D341Med (cell line): ENCODE results near the gene PPP2R1B.
"Not testable (repeated sequence)": the region's sequence is repeated elsewhere in the genome, so short reads cannot be mapped to it uniquely, and the experiment has no call there.

Experiments
- DNase-seq: peaks from one replicate; pipeline ENCODE4 v3.0.0; 2012; ENCODE audit warnings: low spot score

PPP2R1B gene

DNA sequence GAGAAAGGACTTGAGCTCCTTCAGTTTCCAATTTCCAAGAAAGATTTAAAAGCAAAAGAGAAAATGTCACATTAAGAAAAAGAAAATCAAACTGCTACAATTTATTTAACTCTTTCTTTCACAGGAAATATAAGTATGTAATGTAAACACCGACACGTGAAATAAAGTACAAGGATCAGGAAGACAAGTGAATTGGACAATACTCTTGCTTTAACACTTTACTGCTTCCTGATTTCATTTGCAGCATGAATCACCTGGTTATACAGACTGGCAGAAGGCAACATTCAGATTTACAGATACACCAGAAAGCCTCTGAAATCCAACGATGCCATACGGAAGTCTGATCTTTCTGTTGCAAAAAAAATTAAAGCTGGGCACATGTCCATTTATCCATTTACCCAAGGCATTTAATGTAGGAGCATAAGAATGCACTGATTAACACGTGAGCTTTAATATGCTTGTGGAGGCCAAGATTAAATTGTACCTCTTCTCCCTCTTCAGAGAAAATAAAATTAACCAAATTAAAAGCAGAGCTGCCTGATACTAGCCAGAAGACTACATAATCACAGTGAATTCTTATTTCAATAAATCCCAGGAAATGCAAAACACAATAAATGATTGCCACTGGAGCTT lies 16.0 kb upstream of the PPP2R1B start:
- DNase-seq, result no peak

DNA sequence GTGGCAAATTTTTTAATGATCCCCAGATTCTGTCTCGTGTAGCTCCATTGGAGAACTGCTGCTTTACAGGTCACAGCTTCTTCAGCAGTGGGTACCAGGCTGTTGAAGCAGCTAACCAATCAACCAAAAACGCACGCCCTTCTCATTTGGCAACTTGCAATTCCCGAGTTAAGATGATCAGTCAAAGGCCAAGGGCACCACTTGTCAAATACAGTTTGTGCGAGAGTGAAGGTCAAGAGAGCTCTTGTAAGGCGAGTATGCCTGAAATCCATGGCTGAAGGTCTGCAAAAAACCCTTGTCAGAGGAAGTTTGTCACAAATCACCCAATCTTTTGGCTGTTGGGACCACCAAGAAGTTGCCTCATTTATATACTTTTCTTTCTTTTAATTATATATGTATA lies 12.9 kb upstream of the PPP2R1B start:
- DNase-seq, result no peak

DNA sequence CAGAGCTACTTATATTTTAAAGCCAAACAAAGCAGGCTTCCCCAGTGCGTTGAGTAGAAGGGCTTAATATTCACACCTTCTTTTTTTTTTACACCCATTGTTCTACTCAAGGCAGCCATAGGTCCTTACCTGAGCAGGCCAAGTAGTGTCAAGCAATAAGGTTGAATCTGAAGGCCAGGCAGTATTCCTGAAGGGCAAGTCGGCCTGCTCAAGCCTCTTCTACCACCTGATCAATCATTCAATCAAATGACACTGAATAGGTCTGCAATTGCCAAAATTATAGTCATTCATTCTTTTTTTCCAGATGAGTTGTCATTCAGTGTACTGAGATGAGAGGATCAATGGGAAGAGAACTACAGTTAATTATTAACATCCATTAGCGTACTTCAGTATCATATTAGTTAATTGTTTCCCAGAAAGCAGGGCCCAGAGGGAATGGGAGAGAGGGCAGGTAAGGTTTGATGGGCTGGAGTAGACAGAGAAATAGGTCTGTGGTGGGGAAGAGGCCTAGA lies 11.9 kb upstream of the PPP2R1B start:
- no peak for DNase-seq

DNA sequence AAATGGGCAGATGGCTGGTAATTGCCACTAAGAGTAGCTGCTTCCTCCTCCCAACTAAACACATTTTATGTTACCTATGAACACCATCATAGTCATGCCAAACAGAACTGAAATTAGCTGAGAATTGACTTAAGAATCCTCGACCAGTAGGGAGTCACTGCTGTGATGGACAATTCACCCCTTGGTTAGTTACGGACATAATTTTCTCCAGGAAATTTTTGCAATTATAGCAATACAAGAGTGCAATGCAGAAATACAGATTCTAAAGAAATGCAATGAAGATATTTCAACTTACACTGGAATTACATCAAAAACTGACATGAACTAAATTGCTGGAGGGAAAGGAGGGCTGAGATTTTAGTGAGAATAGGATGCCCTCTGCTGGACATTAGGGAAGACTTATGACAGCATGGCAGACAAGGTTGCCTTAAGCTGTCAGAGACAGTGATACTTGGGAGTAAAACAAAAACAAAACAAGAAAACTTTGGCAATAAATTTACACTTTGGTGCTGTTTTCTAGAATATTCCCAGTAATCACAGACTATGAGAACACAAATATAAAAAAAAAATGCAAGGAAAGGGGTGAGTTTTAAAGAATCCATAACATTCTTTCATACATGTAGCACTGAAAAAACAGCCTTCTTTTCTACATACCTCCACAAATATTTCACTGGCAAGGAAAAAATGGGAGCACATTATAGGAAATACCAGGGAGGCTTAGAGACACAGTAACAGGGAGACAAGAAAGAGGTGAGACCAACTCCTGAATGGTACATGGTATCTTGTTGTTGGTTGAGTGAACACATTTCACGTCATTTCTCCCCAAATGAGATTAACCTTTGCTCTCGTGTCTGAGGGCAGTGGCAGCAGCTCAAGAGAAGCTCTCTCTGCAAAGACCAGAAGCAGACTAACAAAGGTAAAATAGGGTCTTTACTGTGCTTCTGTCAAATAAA lies 11.2 kb upstream of the PPP2R1B start:
- DNase-seq, result peak; percentile 66

DNA sequence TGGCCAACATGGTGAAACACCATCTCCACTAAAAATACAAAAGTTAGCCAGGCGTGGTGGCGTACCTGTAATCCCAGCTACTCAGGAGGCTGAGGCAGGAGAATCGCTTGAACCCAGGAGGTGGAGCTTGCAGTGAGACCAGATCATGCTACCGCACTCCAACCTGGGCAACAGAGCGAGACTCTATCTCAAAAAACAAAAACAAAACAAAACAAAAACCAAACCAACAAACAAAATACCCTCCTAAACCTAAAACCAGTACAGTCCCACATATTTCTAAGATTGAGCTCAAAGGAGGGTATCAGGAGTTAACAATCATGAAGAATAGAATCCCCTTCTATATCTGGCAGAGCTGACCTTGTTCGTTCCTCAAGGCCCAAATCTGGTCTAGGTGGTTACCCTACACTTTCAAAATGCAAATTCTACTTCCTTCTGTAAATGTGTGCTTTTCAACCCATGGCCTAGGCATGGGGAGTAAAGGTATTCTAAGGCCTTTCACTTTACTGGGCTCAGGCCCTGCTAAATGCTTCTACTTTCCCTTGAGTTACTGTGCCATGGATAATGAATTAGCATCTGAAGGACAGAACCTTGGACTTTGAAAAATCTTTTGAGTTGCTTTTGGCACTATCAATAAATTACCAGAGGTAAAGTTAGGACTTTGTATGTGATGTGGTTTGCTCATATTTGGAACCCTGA lies 10.4 kb upstream of the PPP2R1B start:
- DNase-seq, result no peak

DNA sequence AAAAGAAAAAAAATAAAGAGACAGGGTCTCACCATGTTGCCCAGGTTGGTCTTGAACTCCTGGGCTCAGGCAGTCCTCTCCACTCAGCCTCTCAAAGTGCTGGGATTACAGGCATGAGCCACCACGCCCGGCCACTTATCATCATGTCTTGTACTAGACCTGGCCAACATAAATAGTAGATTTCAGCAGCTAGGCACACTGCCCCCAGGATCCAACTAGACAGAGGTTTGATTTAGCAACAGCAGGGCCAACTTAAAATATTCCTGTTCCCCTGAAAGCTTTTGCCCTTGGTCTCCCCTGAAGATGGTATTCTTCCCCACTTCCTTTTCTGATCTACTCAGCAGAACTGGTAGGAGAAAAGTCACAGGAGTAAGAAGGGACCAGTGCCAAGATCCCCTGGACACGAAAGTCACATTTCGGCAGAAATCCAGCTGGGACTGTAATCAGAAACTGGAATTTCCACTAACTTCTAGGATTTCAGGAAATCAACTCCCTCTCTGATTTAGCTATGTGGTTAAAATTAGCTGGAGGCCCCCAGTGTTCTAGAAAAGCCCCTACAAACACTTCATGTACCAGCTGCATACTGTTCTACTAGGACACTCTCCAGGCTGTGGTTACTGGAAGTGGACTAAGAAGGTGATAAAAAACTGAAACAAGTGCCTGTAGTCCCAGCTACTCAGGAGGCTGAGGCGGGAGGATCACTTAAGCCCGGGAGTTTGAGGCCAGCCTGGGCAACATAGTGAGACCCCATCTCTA lies 8.9 kb upstream of the PPP2R1B start:
- DNase-seq, result no peak

DNA sequence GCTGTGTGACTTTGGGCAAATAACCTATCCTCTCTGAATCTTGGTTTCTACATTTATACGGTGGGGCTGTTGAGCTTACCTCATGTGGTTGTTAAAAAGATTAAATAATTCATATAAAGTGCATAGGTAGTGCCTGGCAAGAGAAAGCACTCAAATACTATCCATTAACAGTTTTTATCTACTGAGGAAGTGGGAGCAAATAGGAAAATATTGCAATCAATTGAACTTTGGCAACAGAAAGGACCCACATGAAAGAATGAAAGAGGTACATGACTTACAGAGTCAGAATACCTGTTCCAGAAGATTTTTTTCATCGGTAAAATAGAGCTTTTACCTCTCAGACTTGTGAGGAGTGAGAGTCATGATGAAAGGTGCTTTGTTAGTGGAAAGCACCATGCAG lies 6.3 kb upstream of the PPP2R1B start:
- no peak for DNase-seq

DNA sequence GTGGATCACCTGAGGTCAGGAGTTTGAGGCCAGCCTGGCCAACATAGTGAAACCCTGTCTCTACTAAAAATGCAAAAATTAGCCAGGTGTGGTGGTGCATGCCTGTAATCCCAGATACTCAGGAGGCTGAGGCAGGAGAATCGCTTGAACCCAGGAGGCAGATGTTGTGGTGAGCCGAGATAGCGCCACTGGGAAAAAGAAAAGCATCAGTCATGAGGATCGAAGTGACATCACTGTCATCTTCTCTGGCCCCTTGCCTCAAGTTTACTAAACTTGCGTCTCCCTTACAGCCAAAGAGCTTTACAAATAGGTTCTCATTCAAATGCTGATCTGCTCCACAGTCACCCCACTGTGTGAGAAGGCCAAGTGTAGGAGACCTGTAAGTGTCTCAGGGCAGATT lies 5.0 kb upstream of the PPP2R1B start:
- not testable (repeated sequence) for DNase-seq

DNA sequence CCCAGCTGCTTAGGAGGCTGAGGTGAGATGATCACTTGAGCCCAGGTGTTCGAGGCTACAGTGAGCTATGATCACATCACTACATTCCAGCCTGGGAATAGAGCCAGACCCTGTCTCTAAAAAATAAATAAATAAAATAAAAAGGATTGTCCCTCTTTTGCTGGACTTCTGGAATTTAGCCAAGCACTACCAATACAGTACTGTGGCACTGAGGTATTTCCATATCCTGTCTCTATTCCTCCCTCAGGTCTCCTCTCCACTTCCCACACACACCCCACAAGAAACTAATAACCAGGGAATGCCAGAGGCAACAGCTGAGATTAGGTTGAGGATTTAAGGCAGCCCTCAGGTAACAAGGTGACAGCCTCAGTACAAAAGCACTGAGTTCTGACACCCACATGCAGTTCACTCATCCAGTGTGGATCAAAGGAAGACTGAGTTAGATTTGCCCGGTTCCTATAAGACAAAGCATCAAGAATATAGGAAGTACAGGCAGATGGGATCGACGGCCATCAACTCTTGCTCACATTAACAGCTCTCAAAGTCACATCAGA lies 4.5 kb upstream of the PPP2R1B start:
- DNase-seq, result no peak

DNA sequence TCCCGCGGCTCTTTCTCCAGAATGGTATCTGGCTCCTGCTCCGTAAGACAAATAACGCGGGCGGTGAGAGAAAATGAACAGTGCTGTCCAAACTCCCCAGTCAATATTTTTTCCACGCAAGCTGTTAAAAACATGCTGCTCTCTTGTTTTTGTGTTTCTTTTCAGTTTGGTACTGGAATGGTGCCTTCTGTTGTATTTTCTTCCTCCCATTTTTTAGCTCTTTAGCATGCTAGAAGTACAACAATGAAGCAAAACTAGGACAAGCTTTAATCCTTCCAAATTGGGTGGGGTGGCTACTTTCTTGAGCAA lies 599 bp upstream of the PPP2R1B start:
- no peak for DNase-seq

DNA sequence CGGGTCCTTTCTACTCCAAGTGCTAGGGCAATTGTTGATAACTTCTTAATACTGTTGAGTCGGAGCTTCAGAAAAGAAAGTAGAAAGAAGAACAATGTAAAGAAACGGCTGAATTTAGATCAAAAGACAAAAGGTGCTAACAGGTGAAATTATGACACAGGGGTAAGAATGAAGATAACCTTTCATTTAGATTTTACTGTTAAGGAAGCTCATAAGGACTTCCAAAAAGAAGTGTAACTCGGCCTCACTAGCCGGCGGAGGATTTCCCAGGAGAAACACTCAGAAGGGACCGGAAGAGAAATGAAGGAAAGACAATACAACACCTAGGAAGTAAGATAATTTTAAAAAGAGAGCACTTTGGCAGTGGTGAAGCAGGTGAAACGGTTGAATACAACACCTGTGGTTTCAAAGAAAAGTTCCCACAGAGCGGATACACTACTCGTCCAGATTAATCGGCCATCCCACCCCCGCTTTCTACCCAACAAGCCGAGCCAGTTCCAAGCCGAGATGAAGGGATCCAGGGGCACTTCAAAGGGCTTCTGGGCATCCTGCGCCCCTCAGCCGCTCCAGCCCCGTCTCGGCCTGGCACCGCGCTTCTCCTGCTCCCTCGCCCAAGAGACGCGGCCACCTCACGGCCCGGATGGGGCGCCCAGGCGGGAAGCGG lies 737 bp downstream of the PPP2R1B start:
- DNase-seq, result no peak

DNA sequence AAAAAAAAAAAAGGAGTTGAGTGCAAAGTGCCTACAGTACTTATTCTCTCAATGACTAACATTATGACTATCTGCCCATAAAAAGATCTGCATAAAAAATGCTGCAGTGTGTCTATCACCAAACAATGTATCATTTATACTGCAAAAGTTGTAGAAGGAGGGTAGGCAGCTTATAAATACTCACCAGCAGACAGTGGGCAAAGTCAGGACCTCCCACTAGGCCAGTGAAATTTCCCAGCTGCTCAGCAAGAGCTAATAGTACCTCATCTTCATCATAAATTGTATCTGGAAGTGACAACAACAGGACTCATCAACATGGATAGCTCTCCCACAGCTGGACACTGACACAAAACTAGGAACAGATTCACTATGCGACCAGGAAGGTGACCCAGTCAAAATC lies 1.6 kb downstream of the PPP2R1B start:
- no peak for DNase-seq

DNA sequence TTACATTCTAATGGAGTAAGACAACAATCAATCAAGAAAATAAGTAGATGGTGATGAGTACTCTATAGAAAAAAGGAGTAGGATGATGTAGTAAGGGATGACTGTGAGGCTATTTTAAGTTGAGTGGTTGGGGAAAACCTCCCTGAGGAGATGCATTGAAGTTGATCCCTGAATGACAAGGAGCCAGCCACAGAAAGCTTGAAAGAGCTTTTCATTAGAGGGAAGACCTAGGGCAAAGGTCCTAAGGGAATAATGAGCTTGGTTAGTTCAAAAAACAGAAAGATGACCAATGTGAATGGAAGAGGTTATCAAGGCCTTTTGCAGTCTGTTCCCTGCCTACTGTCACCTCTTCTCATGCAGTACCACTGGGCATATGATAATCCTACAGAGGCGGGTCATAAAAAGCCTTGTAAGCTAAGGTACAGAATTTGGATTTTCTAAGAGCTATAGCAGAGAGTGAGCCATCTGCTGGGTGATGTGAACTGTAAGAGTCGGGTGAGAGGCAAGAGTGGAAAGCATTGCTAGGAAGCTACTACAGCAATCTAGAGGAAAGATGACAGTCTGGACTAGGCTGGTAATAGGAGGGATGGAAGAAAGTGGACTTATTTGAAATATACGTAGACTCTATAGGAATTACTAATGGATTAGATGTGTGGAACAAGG lies 3.1 kb downstream of the PPP2R1B start:
- no peak for DNase-seq

DNA sequence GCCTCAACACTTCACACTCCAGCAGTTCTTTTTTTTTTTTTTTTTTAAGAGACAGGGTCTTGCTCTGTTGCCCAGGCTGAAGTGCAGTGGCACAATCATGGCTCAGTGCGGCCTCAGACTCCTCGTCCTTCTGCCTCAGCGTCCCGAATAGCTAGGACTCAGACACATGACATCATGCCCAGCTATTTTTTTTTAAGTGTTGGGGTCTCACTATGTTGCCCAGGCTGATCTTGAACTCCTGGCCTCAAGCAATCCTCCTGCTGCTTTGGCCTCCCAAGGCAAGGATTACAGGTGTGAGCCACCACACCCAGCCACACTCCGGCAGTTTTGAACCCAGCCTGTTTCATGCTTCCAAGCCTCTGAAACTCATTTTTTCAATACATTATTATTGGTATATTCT lies 3.7 kb downstream of the PPP2R1B start:
- DNase-seq, result no peak

DNA sequence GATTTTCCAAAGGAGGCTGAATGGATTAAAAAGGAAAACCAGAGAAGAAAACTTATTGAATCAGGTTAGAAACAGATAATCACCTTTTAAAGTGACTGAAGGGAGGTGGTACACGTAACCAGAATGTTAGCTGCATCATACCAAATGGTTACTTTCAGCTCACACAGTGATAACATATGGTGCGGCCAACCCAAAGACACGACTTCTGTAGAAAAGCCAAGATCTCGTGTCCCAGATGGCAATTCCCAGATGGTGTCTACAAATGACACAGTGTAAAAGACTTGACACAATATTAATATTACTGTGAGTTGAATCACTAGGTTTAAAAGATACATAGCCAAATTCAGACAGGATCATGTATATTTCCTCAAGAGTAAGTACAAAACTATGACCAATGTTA lies 5.2 kb downstream of the PPP2R1B start:
- DNase-seq, result peak; percentile 46

DNA sequence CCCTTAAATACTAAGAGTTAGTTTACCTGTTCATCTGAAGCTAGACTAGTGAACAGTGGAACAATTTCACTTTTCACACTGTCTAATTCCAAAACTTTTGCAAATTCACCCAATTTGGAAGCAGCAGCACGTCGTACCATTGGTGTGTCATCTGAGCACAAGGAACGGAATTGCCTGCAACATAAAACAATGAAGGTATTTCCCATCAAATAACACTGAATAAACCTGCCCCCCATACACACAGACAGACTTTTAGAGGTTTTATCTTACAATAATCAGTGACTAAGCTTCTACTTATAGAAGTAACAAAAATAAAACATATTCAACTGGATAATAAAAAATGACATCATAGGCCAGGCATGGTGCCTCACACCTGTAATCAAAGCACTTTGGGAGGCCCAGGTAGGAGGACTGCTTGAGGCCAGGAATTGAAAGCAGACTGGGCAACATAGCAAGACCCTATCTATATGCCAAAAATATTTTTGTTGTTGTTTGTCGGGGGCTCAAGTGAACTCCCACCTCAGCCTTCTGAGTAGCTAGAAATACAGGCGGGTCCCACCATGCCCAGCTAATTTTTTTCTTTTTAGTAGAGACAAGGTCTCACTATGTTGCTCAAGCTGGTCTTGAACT lies 6.3 kb downstream of the PPP2R1B start:
- no peak for DNase-seq

DNA sequence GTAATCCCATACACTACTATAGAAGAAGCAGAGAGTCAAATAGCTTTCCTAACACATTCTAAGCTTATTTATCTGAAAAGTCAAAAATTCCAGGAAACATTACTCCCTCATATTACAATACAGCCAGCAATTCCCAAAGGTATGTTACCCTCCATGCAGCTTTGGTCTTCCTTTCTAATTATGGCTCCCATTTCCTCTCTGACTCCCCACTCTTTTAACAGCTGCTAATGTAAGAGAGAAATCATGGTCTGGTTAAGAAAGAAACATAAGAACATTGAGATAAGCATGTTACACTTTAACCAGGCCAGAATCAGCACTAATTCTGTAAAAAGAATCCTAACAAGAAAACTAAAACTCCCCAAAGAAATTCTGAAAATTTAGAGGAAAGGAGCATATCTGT lies 6.8 kb downstream of the PPP2R1B start:
- DNase-seq, result no peak

DNA sequence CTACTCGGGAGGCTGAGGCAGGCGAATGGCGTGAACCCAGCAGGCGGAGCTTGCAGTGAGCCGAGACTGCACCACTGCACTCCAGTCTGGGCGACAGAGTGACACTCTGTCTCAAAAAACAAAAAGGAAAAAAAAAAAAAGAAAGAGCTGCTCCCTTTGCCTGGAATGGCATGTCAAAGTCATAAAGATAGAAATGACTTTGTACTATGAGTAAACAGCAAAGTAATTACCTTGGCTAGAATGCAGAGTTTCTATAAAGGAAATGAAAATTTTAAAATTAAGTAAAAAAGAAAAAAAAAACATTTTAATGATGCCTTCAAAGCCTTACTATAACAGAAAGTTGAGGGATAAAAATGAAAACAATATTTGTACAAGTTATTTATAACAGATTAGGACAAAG lies 10.1 kb downstream of the PPP2R1B start:
- DNase-seq, result no peak

DNA sequence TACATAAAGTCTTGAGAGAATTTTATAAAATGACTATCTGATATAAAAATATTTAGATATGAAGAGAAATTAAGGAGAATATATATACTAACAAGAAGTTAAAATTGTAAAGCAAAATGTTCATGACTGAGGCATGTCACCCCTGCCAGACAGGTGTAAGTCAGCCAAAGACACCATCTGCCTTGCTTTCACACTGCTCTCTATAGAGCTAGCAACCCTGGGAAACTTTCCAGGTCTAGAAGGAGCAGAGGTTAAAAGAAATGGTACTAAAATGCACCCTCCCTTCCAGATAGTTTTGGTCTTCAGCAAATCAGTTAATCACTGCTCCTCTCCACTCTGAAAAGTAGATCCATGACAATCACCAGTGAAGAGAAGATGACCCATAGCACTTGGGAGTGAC lies 16.5 kb downstream of the PPP2R1B start:
- DNase-seq, result no peak
